HG02798 (cell line): Measurements from ENCODE around the gene SEZ6.

Source experiments
- ATAC-seq: cut with Tn5 transposase; IDR thresholded peaks from one replicate; pipeline ENCODE4 v1.9.1; 2021; ENCODE audit warnings: mild to moderate bottlenecking; ENCODE audit not compliant: unreplicated experiment, poor library complexity

SEZ6 gene

DNA sequence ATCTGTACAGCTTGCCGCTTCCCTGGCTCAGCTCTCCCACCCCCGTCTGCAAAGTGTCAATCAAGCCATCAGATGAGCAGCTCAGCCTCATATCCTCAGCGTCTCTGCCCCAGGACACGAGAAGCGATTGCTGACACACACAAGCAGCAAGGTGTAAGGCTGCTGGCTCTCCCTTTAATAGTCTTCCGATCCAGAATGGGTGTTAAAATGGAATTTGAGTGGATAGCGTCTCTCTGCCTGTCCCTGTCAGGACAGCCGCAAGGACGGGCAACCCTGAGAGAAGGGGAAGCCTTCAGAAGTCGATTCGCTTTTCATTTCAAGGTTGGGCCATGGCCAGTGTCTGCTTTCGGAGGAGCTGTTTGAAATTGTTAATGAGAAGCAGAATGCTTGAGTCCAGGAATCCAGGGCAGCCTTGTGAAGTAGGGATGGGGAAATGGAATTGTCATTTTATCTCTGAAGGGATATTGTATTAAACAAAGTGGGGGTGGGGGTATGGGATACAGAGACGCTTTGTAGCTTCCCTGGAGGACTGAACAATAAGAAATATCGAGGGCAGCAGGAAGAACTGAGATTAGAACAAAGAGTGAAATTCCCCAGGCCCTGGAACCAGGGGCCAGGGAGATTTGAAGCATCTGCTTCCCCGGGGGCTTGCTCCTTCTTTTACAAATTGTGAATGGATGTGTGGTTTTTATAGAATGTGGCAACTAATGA is 32.4 kb upstream of the SEZ6 start:
- ATAC-seq: no peak

DNA sequence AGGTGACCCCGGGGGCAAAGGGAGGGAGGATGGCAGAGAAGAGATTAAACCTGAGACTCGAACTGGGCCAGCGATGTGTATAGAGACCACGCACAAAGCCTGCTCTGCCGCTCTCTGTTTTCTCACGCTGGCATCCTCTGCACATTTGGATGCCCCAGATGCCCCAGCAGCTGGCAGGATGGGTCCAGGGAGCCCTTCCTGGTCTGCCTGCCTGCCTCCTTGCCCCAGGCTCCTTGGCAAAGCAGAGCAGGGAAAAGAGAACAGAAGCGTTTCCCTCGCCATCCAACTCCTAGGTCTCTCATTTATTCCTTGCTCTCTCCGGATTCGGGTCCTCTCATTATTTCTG is 31.9 kb upstream of the SEZ6 start:
- ATAC-seq: no peak

DNA sequence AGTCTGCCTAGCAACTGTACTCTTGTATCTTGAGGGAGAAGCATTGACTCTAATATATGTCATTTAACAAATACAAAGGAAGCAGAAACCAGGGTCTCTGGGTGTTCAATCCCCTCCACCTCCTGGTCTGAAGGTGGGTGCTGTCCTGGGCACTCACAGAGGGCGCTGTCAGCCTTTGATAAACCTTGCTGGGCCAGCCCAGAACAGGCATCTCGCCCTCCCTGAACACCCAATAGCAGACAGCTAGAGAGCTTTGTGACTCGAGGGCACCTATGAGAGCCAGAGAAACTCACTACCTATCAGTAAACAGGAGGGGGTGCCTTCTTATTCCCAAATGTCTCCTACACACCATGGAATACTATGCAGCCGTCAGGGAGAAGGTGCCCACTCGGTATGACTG is 30.8 kb upstream of the SEZ6 start:
- no peak for ATAC-seq

DNA sequence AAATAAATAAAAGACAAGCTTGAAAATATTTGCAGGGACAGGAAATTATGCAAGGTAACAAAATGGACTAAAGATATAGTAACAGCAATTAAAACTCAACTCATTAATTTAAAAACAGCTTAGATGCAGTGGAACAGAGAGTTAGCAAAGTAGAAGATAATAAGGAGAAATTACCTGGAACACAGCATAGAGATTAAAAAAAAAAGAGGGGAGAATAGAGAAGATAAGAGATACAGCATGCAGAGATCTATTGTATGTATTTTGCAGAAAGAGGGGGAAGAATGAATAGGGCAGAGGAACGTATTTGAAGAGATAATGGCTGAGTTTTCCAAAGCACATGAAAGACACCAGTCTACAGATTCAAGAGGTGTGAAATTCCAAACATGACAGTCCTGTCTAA is 28.7 kb upstream of the SEZ6 start:
- ATAC-seq: no peak

- no peak for ATAC-seq
Measured at GRCh38 chr17:29032857-29033197, 27.0 kb upstream of the SEZ6 start.

DNA sequence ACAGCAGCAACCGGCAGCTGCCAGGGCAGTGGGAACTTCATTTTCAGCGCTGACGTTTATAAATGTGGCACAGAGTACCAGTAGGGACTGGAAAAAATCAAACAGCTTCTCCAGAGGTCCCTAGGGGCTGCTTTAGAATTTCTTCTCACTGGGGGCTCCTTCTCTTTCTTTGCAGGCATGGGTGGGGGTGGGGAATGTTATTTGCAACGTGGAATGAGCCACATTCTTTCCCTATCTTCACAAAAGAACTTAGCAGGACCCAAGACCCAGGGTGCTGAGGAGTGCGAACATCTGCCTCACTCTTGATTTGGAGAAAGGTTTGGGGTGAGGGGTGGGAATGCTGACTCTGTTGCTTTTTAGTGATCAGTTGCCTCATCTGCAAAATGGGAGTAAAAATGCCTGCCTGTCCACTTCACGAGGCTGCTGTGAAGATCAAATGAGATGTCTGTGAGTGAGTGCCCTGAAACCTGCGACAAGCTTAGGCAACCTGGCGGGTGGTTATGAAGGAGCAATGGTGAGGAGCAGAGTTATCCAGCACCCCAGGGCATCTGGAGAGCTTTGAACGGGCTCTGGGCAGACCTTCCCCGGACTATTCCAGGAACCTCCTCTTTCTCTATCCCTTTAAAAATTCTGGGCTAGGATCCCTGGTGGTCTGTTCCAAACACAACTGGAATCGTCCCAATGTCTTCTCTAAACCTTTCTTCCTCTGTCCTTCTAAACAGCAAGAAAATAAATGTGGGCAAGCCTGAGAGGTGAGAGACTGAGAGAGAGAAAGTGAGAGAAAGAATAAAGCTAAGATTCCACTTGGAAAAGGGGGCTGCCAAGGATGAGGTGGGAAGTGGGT is 26.4 kb upstream of the SEZ6 start:
- ATAC-seq: no peak

- ATAC-seq: no peak
Measured at GRCh38 chr17:29031488-29031887, 25.7 kb upstream of the SEZ6 start.

- no peak for ATAC-seq
Measured at GRCh38 chr17:29024316-29024952, 18.6 kb upstream of the SEZ6 start.

DNA sequence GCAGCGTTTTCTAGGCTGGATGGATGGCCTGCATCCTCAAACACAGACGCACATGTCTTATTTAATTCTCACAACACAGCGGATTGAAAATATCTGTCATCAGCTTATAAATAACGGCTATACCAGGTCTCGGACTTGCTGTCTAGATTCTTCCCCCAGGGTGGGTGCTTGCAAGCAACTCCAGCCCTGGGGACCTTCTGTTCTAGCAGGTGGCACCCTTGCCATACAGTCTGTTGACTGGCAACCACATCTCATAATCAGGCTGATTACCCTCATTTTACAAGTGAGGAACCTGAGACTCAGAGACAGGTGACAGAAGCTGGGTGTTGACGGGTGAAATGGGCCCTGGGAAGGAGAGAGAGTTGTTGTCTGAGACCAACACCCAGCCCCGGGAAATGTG is 16.2 kb upstream of the SEZ6 start:
- no peak for ATAC-seq

GRCh38 chr17:29021226-29021625 is 15.4 kb upstream of the SEZ6 start:
- no peak for ATAC-seq

DNA sequence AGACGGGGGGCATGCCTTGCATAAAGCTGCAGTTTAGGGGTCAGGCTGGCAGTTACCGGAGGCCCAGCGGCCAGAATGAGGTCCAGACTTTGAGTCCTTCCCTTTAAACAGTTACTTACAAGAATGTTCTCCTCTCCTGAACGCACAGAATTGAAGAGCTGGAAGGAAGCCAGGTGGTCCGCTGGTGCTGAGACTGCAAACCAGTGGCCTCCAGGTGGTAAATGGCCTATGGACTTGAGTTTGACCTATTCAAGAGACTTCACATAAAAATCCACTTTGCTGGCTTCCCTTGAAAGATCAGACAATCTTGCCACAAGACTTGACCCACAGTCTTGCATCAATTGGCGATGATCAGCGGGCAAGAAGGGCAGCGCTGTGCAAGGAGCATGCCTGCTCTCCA is 14.7 kb upstream of the SEZ6 start:
- no peak for ATAC-seq

DNA sequence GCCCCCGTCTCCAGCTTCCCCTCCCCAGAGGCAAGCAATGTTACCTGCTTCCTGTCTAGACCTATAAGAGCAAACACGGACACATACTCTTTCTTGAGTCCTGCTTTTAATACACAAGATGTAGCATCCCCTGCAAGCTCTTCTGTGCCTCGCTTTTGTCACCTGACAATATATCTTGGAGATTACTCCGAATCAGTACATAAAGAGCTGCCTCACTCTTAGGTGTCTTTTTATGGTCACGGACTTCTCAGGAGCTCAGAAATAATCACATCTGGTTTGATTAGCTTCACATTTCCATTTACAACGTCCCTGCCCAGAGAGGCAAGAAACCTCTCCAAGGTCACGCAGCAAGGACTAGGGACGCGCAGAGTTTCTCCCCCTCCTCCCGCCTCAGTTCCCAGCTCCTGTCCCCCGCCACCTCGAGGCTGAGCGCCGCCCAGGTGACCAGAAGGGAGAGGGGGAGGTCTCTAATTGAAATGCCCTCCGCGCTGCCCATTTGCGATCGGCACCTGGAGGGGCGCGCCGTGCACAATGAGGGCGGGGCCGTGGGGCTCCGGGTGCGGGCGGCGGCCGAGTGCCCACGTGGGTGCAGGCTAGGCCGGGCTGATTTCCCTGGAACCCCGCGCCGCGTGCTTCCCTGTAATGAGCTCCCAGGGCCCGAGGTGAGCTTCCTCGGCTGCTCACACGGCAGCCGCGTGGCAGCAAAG is 13.8 kb upstream of the SEZ6 start:
- no peak for ATAC-seq

DNA sequence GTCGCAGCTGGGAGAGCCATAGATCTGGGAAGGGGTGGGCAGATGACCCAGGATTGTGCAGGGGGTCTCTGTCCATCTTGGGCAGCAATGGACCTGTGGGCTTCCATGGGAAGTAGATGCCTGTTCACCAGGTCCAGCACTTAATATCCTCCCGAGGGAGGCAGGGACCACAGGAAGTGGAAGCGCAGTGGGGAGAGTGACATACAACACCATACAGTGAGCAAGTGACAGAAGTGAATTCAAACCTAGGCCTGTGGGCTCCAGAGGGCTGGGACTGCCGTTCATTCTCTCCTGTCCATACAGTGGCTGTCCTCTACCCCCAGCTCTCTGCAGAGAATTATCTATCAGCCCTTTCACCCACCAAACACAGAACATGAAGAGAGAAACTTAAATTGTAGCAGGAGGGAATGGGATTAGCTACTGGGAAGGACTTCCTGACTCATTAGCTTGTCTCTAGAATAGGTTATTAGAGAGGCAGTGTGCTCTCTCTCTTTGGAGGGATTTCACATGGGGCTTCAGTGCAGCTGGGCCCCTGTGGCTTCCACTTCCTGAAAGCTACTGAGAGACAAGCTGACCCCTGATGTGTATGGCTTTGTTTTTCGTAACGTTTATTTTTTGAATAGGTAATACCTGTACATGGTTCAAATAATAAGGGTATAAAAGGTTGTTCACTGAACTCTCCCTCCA is 13.1 kb upstream of the SEZ6 start:
- ATAC-seq: no peak

DNA sequence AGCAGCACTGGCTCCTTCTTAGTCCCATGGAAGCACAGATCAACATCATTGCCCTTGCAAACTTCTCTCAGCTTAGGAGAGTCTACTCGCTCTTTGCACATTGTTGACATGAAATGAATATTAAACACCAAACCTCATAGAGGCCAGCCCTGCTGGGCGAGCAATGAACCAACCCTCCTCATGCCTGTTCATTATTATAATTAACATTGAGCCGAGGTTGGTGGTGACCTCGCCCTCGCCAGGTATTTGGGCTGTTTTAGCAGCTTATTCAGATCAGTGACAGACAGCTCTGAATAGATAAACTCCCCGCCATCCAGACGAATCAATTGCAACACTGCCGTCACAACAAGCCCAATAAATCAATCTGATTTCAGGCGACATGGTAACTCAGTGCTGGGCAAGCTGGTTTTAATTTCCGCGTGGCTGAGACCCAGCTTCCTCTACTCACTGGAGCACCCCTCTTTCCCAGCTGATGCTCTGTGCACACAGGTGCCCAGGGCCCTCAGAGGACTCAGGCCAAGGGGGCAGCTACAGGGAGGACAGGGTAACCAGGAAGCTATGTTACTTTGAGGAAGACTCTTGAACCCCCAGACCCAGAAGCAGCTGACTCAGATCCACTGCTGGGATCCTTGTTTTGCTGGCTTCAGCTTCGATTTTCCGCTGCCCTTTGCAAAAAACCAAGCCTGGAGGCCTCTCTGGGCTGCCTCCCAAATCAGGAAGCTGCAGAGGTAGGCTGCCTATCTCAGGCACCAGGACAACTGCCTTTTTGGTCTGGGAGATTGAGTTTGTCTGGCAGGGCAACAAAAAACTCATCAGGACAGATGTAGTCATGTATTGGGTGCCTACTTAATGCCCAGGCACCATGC is 10.7 kb upstream of the SEZ6 start:
- no peak for ATAC-seq

DNA sequence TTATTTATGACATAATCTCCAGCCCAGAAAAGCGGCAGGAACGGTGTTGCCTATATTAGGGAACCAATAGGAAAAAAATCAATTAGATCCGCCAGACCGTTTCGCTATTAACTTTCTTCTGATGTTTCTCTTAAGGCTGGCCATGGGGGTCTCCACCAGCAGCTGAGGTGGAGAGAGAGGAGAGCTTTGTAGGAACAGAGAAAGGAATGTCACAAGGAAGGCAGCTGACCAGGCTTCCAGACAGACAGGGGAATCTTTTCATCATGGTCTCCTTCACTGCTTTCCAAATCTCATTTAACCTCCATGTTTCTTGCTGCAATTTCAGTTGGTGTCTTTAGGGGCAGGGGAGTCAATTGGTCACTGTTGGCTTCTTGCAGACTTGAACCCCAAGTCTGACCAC is 8.9 kb upstream of the SEZ6 start:
- no peak for ATAC-seq

- ATAC-seq: no peak
Measured at GRCh38 chr17:29012535-29012934, 6.7 kb upstream of the SEZ6 start.

- ATAC-seq: no peak
Measured at GRCh38 chr17:29010586-29010985, 4.8 kb upstream of the SEZ6 start.

DNA sequence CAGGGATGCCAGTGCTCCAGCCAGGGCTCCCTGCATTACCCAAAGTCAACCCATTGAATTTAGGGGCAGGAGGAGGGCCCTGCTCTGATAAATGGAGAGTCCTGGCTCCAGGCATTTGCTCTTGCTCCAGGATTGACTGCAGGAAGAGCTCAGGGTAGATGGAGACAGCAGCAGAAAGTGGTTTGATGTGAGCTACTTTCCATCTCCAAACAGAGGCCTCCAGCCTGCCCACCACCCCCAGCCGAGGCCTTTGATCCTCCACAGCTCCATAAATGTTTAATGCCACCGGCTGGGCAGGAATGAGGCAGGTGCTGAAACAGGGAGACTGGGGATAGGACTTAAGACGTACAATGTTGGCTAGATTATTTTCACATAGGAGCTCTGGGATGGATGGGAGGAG is 4.3 kb upstream of the SEZ6 start:
- ATAC-seq: no peak

DNA sequence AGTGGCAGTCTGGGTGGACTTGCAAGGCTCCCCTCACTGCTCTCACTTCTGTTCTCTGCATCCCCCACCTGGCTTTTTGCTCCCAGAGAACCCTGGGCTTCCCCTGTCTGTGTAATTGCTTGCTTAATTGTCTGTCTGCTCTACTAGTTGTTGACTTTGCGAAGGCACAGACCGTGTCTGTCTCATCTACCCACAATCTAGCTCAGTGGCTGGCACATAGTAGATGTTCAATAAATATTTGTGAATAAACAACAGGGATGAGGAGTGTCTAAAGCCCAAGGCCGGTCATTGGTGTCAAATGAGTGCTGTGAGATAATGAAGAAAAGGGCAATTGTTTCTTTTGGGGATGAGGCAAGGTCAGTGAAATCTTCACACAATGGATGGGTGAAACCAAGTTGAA is 2.8 kb upstream of the SEZ6 start:
- no peak for ATAC-seq
